ENCODE measurements around the gene NBAS. TPM values are rescaled to one million over a fixed set of nuclear protein-coding genes. Genes with fewer than 3 reads are reported as not detected.

Gene NBAS
- total and polyA plus RNA-seq, 9 of the 15 experiments (the other 6 are each of a cell fraction or from before 2014, with no cell fraction given) = 15.3 to 94.4 (median 69.9) TPM

DNA sequence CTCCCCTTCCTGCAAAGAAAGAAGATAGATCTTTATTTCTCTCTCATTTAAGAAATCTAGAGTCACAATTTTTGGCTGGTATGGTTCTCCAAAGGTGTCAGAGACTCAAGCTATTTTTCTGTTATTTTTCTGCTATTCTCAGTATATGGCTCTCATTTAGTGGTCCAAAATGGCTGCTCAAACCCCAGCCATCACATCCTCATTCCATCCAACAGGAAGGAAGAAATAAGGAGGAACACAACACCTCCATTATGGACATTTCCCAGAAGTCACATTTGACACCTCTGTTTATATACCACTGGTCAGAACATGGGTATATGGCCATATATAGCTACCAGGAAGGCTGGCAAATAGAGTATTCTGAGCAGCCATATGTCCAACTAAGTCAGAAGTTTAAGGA lies 23.2 kb upstream of the NBAS start:
- POLR2A ChIA-PET = interaction anchor here (1.2 kb wide), 1 partner anchor 100 kb away, joined by 3 read pairs; no protein-coding TSS in a partner anchor
- H2AFZ ChIP-seq (ENCODE audit: low read depth, low read length) = no peak overlapping the region
- intact Hi-C loops (cut with micrococcal nuclease) = loop anchor here (10.0 kb wide), 1 partner anchor 420 kb away; no protein-coding TSS in a partner anchor
- no peaks in the 10 kb centered on the region for H3K36me3 ChIP-seq (ENCODE audit: control insufficient read depth, insufficient read depth, low read length)
- FAIRE-seq = no peak
- no peak overlapping the region for H3K27ac ChIP-seq (ENCODE audit: extremely low read depth, low read depth, low read length)
- no peak for DNase-seq (ENCODE audit: extremely low read depth in 1 of 4, low spot score in 3 of 4)
- H3K4me2 ChIP-seq (ENCODE audit: insufficient read depth, low read length) = no peak overlapping the region
- H3K27me3 ChIP-seq (ENCODE audit: control insufficient read depth in 2 of 2, insufficient read depth in 2 of 2, low read length in 2 of 2) = no peaks in the 10 kb centered on the region
- H3K9me1 ChIP-seq (ENCODE audit: control insufficient read depth, insufficient read depth, low read length) = no peaks in the 10 kb centered on the region
- no peaks in the 10 kb centered on the region for H3K9me3 ChIP-seq (replicated peaks; ENCODE audit: control insufficient read depth, insufficient read depth, low read depth, low read length)
- no peak overlapping the region for H3K4me3 ChIP-seq
- in situ Hi-C loops (cut with MboI) = loop anchor here (25.0 kb wide), 1 partner anchor 672 kb away; no protein-coding TSS in a partner anchor
- no peak for ATAC-seq
- no peaks in the 10 kb centered on the region for H3K79me2 ChIP-seq (ENCODE audit: control insufficient read depth, insufficient read depth, low read length)
- H3K9ac ChIP-seq (ENCODE audit: insufficient read depth in 1 of 2, low read depth in 2 of 2, low read length in 2 of 2) = no peak overlapping the region
- CTCF ChIA-PET (ENCODE audit: low intra/inter-chr PET ratio) = no interaction called here
- no peaks in the 10 kb centered on the region for H4K20me1 ChIP-seq (replicated peaks; ENCODE audit: control insufficient read depth, insufficient read depth, low read length)
- no peaks in the 10 kb centered on the region; a peak in 2 of 5 replicates for H3K4me1 ChIP-seq (replicated peaks in 1 of 2; ENCODE audit: control insufficient read depth in 2 of 2, insufficient read depth in 2 of 2, low read length in 2 of 2)
- BruUV-seq (replicated peaks) = no TSS peak
- TF ChIP-seq HMGXB4 (CRISPR knock-in tag; IDR thresholded peaks at IDR 0.05) (no peak), ZBTB26 (CRISPR knock-in tag; IDR thresholded peaks at IDR 0.05) (no peak), ARID3A (IDR thresholded peaks at IDR 0.05; ENCODE audit: borderline replicate concordance, low read depth, low read length) (no peak), SRSF7 (optimal IDR thresholded peaks at IDR 0.05; ENCODE audit: low read depth, low read length) (no peak), PHF8 (IDR thresholded peaks at IDR 0.05; ENCODE audit: borderline replicate concordance, low read length) (no peak), RBM17 (IDR thresholded peaks at IDR 0.05; ENCODE audit: borderline replicate concordance, low read depth, low read length) (no peak), KHSRP (IDR thresholded peaks at IDR 0.05) (no peak), KLF6 (CRISPR knock-in tag; IDR thresholded peaks at IDR 0.05; ENCODE audit: borderline replicate concordance) (no peak), TEAD1 (CRISPR knock-in tag; IDR thresholded peaks at IDR 0.05) (no peak), RHOXF2B (CRISPR knock-in tag; conservative IDR thresholded peaks at IDR 0.05) (no peak), HDAC2 (IDR thresholded peaks at IDR 0.05) (0 out of 2 replicates have a peak, but pooled peaks have one; percentile 32), ZNF668 (CRISPR knock-in tag; IDR thresholded peaks at IDR 0.05) (no peak)
- TF ChIP-seq, protein P1, sequence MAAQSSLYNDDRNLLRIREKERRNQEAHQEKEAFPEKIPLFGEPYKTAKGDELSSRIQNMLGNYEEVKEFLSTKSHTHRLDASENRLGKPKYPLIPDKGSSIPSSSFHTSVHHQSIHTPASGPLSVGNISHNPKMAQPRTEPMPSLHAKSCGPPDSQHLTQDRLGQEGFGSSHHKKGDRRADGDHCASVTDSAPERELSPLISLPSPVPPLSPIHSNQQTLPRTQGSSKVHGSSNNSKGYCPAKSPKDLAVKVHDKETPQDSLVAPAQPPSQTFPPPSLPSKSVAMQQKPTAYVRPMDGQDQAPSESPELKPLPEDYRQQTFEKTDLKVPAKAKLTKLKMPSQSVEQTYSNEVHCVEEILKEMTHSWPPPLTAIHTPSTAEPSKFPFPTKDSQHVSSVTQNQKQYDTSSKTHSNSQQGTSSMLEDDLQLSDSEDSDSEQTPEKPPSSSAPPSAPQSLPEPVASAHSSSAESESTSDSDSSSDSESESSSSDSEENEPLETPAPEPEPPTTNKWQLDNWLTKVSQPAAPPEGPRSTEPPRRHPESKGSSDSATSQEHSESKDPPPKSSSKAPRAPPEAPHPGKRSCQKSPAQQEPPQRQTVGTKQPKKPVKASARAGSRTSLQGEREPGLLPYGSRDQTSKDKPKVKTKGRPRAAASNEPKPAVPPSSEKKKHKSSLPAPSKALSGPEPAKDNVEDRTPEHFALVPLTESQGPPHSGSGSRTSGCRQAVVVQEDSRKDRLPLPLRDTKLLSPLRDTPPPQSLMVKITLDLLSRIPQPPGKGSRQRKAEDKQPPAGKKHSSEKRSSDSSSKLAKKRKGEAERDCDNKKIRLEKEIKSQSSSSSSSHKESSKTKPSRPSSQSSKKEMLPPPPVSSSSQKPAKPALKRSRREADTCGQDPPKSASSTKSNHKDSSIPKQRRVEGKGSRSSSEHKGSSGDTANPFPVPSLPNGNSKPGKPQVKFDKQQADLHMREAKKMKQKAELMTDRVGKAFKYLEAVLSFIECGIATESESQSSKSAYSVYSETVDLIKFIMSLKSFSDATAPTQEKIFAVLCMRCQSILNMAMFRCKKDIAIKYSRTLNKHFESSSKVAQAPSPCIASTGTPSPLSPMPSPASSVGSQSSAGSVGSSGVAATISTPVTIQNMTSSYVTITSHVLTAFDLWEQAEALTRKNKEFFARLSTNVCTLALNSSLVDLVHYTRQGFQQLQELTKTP (IDR thresholded peaks at IDR 0.05; ENCODE audit: low read depth in 1 of 2, partially characterized antibody in 2 of 2) = no peak

Data from K562 (cell line).